ENCODE results near the gene ADISSP.

DNA sequence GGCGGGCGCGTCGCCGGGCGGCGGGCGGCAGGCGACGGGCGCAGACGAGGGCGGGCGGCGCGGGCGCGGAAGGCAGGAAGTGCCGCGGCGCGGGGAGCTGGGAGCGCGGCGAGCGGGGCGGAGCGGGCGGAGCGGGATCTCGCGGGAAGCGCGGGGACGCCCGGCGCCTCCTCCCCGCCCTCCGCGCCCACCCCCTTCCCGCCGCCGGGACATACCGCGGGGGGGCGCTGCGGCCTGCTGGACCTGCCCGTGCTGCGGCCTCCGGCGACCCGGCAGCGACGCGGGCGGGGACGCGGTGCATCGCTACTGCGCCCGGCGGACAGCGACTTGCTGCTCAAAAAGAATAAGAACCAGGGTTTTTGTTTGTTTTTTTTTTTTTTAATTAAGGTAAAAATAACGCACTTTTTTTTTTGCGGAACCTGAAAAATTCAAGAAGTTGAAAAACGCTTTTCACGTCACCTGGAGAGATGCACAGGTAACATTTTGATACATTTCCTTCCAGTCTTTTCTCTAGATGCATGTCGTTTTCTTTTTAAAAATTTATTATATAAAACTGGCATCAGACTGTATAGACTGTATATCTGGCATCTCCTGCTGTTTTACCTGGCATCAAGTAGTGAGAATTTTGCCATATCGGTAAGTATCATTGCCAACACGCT is 19.2 kb upstream of the ADISSP start, which contains the start of gene CENPB:
- TF ChIP-seq KDM1A (IDR thresholded peaks at IDR 0.05) = no peak
- no peak for TF ChIP-seq TRIM28 (IDR thresholded peaks at IDR 0.05)
- TF ChIP-seq CHCHD3 (CRISPR knock-in tag; IDR thresholded peaks at IDR 0.05) = no peak
- TF ChIP-seq HIVEP1 (CRISPR knock-in tag; IDR thresholded peaks at IDR 0.05) = no peak
- TF ChIP-seq RBM22 (IDR thresholded peaks at IDR 0.05; ENCODE audit: low read depth, low read length, poor library complexity, severe bottlenecking) = no peak

Measured in K562 (cell line).